Measurements from ENCODE around the gene TIRAP. TPM values are rescaled to one million over a fixed set of nuclear protein-coding genes. Genes with fewer than 3 reads are reported as not detected.
A peak's percentile ranks its signal among the peaks of the same experiment; 100 is the strongest.

The TIRAP gene
- total and polyA plus RNA-seq, 9 of the 15 experiments (the other 6 are each of a cell fraction or from before 2014, with no cell fraction given): 0.60 to 8.7 (median 3.7) TPM

GRCh38 chr11:126268708-126269579 lies 13.9 kb upstream of the TIRAP start, which contains the start of the genes FOXRED1 and SRPRA (continued):
- TF ChIP-seq REST (IDR thresholded peaks at IDR 0.05; ENCODE audit: borderline replicate concordance) (0 out of 2 replicates have a peak, but pooled peaks have one; percentile 24), REST (CRISPR knock-in tag; IDR thresholded peaks at IDR 0.05; ENCODE audit: low read depth) (no peak), HMBOX1 (IDR thresholded peaks at IDR 0.05) (no peak), SNAPC5 (CRISPR knock-in tag; IDR thresholded peaks at IDR 0.05) (no peak), TBP (optimal IDR thresholded peaks at IDR 0.05; ENCODE audit: low read depth, low read length) (peak; percentile 77), RUNX1 (IDR thresholded peaks at IDR 0.05; ENCODE audit: low read depth) (no peak), CHD1 (IDR thresholded peaks at IDR 0.05; ENCODE audit: low read length) (peak; percentile 3), ZNF143 (CRISPR knock-in tag; IDR thresholded peaks at IDR 0.05) (no peak), PRDM10 (IDR thresholded peaks at IDR 0.05; ENCODE audit: partially characterized antibody) (no peak), ATF4 (CRISPR knock-in tag; IDR thresholded peaks at IDR 0.05) (no peak)

All from K562 (cell line).